ENCODE measurements around the gene SEMA5B.

Gene SEMA5B

DNA sequence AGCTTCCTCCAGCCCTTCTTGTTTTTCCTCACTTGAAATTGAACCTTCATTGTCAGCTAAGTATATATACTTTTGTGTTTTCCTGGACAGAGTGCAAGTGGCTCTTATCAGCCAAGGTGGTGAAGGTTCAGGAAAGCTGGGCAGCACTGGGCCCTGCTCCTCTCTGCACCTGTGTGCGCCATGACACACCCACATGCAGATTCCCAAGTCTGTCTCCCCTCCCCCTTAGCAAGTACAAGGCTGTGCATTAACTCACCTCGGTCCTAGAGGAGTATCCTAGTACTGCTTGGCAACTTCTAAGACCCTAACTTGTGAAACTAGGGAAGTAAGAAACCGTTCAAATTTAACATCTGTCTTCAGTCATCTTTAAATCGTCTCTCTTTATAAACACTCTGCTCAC lies 146.9 kb downstream of the SEMA5B start:
- TF ChIP-seq, protein P1, sequence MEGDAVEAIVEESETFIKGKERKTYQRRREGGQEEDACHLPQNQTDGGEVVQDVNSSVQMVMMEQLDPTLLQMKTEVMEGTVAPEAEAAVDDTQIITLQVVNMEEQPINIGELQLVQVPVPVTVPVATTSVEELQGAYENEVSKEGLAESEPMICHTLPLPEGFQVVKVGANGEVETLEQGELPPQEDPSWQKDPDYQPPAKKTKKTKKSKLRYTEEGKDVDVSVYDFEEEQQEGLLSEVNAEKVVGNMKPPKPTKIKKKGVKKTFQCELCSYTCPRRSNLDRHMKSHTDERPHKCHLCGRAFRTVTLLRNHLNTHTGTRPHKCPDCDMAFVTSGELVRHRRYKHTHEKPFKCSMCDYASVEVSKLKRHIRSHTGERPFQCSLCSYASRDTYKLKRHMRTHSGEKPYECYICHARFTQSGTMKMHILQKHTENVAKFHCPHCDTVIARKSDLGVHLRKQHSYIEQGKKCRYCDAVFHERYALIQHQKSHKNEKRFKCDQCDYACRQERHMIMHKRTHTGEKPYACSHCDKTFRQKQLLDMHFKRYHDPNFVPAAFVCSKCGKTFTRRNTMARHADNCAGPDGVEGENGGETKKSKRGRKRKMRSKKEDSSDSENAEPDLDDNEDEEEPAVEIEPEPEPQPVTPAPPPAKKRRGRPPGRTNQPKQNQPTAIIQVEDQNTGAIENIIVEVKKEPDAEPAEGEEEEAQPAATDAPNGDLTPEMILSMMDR (IDR thresholded peaks at IDR 0.05; ENCODE audit: control extremely low read depth, extremely low read depth, low read depth, missing control alignments), result no peak
- DNase-seq (ENCODE audit: extremely low spot score), result no peak
- CTCF ChIA-PET, result interaction anchor here (1.0 to 1.1 kb wide), 2 partner anchors 10 to 13 kb away, joined by 3 to 5 read pairs; no protein-coding TSS in a partner anchor
- POLR2A ChIA-PET, result no interaction called here

DNA sequence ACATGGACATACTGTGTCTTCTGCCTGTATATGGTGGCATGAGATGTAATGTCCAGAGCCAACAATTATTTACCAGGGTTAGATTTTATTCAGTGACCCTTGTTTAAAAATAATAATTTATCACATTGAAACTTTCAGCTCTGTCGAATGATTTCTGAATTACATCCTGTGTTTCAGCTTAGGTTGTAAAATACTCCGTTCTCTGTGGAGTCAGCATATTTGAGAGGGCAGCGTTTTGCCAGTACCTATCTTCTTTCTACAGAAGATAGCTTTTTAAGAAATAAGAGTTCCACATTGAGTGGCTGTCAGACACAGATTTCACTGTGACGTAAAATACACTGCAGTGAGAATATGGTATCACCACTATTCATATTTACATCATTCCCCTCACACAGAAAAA lies 147.4 kb downstream of the SEMA5B start:
- TF ChIP-seq, protein P1 (IDR thresholded peaks at IDR 0.05; ENCODE audit: control extremely low read depth, extremely low read depth, low read depth, missing control alignments), result no peak
- DNase-seq (ENCODE audit: extremely low spot score), result no peak
- ChIA-PET POLR2A (no interaction called here), CTCF (interaction anchor here (1.0 to 1.1 kb wide), 2 partner anchors 10 to 12 kb away, joined by 3 to 5 read pairs; no protein-coding TSS in a partner anchor)

DNA sequence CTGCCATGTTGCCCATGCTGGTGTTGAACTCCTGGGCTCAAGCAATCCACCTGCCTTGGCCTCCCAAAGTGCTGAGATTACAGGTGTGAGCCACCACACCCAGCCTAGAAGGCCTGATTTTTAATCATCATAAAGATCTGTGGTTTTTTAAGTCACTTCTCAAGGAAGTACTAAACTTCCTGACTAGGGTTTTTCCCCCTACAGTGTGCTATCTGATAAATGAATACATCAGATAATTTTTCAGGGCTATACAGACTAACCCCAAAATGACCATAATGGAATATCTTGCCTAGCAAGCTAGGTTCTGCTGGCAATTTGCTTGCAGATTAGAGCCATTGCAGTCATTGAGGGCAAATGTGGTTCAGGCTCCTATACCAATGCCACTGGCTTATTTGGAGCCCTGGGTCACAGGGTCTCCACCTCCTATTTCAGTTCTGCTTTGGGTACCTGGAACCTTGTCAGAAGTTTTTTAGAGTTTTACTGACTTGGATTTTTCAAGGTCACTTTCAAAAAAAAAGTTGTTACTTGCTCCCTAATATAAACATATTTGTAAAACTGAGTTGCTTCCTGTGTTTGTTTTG lies 151.9 kb downstream of the SEMA5B start:
- no peak for DNase-seq (ENCODE audit: extremely low spot score)
- TF ChIP-seq, protein P1 (IDR thresholded peaks at IDR 0.05; ENCODE audit: control extremely low read depth, extremely low read depth, low read depth, missing control alignments), result no peak
- ChIA-PET CTCF (no interaction called here), POLR2A (no interaction called here)

DNA sequence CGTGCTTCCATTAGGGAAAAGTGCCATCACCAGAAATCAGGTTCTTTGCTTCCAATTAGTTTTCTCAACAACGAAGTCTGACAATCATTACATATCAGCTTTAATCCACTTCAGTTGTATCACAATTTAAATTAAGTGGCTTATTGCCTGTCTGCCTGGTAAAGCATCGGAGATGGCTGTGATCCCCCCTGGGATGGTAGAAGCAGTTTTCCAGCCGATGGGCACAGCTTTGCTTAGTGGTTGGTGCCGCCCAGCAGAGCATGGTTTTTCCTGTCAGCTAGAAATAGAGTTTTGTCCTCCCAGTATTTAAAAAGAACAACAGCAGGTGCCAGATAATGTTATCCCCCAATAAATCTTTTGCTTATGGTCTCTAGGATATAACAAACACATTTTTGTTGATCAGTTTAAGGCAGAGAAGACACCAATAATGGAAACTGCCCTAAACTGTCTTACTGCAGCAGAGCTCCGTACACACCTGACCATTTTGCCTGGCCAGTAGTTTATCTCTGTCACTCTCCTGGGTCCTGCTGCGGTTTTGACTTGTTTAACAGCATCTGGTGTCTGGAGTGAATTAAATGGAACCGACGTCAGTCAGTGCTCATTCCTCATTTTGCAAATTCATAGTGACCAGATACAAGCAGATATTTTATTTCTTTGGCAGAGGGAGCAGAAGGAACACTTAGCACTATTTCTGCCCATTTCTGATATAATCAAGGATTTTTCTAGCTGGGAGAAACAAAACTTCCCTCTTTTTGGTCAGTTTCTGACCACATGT lies 153.6 kb downstream of the SEMA5B start:
- no peak for DNase-seq (ENCODE audit: extremely low spot score)
- TF ChIP-seq, protein P1 (IDR thresholded peaks at IDR 0.05; ENCODE audit: control extremely low read depth, extremely low read depth, low read depth, missing control alignments), result no peak
- ChIA-PET CTCF (no interaction called here), POLR2A (no interaction called here)

DNA sequence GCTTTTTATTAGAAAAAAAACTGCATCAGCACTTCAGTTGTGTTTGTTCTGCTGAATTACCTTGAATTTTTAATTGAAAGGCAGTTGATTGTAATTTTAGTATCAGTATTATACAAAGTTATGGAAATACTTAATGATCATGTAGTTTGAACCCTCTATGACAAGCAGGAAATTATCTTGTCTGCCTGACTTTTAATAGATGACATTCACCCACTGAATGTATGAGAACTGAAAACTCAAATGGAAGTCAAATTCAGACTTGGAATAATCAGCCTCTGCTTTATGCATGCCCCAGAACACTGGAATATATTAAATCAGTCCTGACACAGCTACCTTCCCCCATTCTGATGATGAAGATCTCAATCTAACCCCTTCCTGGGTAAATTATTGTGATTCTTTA lies 159.2 kb downstream of the SEMA5B start:
- TF ChIP-seq, protein P1 (IDR thresholded peaks at IDR 0.05; ENCODE audit: control extremely low read depth, extremely low read depth, low read depth, missing control alignments), result no peak
- DNase-seq (ENCODE audit: extremely low spot score), result no peak
- POLR2A ChIA-PET, result no interaction called here
- CTCF ChIA-PET, result interaction anchor here (1.5 kb wide), 1 partner anchor 12 kb away, joined by 3 read pairs; no protein-coding TSS in a partner anchor

DNA sequence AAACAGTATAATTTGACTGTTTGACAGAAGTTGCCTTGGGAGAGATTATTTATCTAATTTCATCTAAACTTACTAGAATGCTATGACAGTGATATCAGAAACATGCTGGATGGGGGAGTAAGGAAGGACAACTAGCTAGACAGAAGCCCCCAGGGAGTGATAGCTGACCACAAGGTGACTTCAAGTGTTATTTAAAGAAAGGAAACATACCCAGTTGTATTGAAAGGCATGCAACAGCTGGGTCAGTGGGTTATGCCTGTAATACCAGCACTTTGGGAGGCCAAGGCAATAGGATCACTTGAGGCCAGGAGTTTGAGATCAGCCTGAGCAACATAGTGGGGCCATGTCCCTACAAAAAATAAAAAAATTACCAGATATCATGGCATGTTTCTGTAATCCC lies 163.1 kb downstream of the SEMA5B start:
- POLR2A ChIA-PET, result no interaction called here
- CTCF ChIA-PET, result no interaction called here
- no peak for DNase-seq (ENCODE audit: extremely low spot score)
- TF ChIP-seq, protein P1 (IDR thresholded peaks at IDR 0.05; ENCODE audit: control extremely low read depth, extremely low read depth, low read depth, missing control alignments), result no peak

Data from GM10248 (cell line).